GM12873 (cell line): ENCODE measurements around the gene MAGOH.

Experiments used
- TF ChIP-seq, protein P1 (sequence below): IDR thresholded peaks from 2 replicates; pipeline ENCODE4 v1.5.1; 2012; ENCODE audit warnings: low read depth, mild to moderate bottlenecking, moderate library complexity, low read length, control low read depth; ENCODE audit not compliant: insufficient read depth; ENCODE audit errors: missing control alignments

MAGOH gene

DNA sequence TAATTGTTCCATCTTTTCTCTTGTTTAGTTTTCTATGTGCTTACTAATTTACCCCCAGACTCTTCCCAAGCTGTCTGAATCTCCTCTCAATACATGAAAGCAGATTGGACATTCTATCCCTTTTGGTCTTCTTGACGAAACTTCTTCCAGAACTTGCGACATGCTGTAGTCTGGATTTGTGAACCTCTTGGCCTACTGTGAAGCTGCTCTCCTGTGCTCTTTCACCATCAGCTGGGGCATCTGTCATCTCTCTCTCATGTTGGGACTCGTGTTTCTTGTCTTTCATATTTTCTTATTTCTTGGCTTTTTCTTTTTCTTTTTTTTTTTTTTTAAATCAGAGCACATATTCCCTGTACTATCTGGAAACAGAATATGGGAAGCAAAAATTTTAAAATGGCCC, 34.9 kb downstream of the MAGOH start:
- TF ChIP-seq, protein P1, sequence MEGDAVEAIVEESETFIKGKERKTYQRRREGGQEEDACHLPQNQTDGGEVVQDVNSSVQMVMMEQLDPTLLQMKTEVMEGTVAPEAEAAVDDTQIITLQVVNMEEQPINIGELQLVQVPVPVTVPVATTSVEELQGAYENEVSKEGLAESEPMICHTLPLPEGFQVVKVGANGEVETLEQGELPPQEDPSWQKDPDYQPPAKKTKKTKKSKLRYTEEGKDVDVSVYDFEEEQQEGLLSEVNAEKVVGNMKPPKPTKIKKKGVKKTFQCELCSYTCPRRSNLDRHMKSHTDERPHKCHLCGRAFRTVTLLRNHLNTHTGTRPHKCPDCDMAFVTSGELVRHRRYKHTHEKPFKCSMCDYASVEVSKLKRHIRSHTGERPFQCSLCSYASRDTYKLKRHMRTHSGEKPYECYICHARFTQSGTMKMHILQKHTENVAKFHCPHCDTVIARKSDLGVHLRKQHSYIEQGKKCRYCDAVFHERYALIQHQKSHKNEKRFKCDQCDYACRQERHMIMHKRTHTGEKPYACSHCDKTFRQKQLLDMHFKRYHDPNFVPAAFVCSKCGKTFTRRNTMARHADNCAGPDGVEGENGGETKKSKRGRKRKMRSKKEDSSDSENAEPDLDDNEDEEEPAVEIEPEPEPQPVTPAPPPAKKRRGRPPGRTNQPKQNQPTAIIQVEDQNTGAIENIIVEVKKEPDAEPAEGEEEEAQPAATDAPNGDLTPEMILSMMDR: no peak

DNA sequence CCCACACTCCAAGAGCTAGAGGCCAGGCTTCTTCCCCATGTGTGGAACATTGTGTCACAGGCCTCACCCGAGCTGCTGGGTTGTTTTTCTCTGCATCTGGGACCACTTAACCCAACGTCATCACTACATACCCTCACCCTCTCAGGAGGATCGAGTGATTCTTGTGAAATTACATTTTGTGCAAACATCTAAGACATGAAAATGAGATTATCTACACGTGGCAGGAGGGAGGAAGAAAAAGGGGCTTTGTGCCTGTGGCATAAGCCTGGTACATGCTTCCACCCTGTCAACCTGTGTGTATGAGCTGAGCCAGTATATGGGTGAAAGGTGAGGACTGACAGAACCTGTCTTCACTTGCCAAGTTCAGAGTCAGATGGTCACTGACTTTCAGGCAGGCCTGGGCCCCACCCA, 40.1 kb downstream of the MAGOH start:
- TF ChIP-seq, protein P1: no peak

DNA sequence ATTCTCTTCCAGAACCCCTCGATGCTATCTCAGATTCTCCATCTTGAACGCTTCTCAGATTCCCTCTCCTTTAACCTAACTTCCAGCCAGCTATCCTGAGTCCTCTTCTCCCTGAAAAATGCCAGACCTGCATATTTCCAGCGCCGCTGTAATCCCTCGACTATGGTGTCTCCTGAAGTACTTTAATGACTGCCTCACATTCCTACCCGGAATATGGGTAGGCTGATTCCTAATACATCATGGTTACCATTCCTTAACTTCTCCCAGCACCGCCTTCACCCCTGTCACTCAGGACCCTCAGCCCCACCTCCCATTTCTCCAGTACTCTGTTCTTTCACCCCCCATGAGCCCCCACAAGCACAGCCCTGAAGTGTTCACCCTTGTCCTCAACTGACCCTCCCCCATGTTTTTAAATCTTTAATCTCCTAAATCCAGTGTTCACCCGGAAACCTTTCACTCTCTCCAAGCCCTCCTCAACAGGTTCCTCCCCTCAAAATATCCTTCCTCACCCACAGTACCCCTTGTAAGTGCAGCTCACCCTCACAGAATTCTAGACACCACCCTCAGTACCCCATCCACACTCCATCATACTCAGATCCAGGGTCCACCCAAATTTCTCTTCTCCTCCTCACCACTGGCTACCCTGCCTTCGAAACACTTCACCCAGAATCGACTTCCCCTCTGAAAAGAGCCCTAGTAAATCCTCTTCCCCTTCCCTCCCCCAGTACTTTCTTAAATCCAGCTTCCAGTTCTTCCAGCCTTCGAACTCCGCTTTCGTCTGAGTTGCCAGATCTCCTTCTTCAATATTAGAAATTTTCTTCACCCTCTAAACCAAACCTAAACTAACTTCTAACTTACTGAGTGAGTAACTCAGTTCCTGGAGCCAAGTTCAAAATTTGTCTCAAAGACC, 40.8 kb downstream of the MAGOH start:
- TF ChIP-seq, protein P1: no peak

DNA sequence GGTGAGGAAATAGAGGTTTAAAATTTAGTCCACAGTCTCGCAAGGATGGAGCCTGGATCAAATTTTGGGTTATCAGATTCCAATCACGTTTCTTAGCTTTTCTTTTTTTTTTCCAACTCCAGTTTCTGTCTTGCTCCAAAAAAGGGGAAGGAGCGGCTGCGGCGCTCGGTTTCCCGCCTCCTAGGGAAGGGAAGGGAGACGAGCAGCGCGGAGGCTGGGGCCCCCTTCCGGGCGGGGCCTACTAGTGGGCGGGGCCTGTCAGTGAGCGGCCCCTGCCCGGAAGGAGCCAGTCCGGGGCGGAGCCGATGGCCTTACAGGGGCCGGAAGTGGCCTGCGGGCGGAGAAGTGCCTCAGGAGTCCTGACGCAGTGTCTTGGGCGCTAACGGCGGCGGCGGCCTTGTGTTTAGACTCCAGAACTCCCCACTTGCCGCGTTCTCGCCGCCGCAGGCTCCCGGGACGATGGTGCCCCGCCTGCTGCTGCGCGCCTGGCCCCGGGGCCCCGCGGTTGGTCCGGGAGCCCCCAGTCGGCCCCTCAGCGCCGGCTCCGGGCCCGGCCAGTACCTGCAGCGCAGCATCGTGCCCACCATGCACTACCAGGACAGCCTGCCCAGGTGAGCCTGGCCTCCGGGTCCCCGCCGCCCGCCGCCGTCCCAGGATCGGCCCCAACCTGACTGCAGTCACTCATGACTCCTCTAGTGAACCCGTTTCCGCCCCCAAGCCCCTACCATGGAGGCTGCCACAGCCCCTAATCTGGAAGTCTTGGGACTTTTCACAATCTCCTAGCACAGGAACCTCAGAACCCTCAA, 41.6 kb downstream of the MAGOH start, which contains the start of gene CPT2:
Gene CPT2 (plus strand): TSS at position 340 of the 806 bp plus-strand sequence. CDS start 120 bp downstream, at position 460.
- TF ChIP-seq, protein P1: no peak

DNA sequence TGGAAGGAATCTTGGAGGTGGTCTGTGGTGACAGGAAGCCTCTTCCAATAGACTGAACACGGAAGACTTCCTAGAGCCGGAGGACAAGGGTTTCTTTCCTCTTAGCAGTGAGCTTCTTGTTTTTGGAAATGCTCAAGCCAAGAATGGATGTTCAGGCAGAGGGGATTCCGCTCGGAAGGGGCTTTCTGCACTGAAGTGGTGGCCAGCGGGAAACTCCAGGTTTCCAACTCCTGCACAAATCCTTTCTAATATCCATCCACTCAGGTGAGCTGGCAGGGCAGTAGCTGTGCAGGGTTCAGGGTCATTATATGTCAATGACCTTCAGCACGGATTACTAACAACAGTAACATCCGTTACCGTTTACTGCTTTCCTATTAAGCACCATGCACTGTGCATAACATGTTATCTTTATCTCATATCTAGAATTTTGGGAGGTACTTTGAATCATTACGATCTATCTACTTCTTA, 42.3 kb downstream of the MAGOH start:
- TF ChIP-seq, protein P1: no peak

DNA sequence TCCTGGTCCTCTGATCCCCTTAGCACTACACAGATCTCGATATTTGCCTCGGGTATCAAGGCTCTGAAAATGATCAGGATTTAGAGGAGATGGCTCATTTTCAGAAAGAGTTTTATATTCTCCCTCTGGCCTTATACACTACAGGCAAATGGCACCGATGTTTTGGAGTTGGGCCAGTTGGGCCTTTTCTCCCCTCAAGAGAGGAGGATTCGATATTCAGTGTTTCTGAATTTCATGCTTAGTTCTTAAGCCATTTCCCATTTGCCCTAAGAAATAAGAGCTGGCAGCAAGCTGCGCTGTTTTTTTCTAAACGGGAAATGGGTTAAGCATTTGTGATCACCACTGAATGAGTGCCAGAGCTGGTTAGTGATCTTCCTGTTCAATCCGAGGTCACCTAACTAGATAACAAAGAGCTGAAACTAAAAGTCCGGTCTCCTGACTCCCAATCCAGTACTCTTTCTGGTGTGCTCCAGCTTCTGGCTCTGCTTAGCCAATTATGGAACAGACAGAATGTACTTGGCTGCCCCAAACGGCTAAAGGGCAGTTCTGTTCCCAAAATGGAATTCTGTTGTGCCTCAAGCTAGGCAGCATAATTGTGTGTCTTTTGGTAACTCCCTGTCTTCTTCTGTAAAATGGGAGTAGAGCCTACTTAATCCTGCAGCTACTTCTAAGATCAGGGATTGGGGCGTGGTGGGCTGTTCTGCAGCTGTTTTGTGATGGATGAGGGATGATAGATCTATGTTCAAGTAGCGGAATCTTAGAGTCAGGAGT, 42.9 kb downstream of the MAGOH start:
- TF ChIP-seq, protein P1: no peak
